Stimulated activated CD4-positive, alpha-beta T cell treated with anti-CD3 and anti-CD28 coated beads, Interleukin-15, amount 100 ng/mL, for 1 hour (primary cell): ENCODE results near the gene KIF5C.

ENCODE experiments used
- DNase-seq, 2 donors: peaks; one replicate each; pipeline ENCODE4 v3.0.0-alpha.2; 2020; ENCODE audit warnings: low read depth in 1 of 2, low spot score in 1 of 2

The KIF5C gene

DNA sequence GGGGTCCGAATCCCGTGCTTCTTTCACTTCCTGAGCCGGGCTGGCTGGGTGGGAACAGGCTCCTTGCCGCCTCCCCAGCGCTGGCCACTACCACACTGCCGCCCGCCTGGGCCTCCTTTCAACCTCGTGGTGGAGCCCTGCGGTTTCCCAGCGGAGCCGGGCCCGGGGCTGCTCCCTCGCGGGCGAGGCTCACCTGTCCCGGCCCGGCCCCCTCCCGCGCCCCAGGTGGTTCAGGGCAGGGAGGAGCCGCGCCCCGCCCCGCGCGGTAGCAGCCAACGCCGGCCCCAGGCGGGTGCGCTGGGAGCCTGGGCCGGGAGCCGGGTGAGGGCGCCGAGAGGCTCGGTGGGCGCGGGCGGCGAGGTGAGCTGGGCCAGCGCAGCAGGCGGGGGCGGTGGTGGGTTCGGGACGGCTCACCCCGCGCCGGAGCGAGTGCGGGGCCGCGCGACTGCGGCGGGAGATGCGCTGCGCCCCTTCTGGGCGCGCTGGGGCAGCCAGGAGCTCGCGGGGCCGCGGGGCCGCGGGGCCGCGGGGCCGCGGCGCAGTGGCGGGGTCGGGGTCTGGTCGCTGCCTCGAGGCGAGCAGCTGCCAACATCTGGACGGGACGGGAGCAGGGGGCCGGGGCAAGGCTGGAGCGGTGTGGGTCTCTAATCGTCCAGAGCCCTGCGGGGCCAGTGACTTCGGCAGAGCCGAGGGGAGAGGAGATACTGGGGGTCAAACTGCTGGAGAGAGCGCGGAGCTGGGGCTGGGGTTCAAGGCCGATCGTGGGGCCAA is 163.6 kb downstream of the KIF5C start, which contains the start of gene LYPD6B:
Gene LYPD6B, plus strand, starts transcription at position 258 of the 771 bp plus-strand sequence. CDS start 92,250 bp downstream, outside the sequence.
- no peak for DNase-seq

GRCh38 chr2:149039213-149039724 is 164.2 kb downstream of the KIF5C start:
- DNase-seq: no peak

DNA sequence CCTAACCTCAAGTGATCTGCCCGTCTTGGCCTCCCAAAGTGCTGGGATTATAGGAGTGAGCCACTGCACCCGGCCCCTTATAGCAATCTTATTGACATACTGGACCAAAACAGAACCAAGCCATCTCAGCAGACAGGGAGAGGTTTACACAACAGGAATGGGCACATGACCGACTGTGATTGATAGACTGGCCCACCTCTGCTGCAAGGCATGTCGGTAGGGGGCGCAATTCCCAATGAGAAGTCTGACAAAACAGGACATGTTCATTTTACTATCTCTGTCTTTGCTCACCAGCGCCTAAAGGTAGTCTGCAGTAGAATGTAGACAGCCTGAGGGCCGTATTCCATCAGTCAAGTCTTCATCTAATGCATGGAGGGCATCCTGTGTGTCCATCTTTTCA is 165.4 kb downstream of the KIF5C start:
- DNase-seq: peak in 1 of 2 donors; percentile 13

- no peak for DNase-seq
Observed at GRCh38 chr2:149041482-149041881, 166.5 kb downstream of the KIF5C start.

- no peak for DNase-seq
Observed at GRCh38 chr2:149042881-149043280, 167.9 kb downstream of the KIF5C start.

- DNase-seq: no peak
Observed at GRCh38 chr2:149044500-149044899, 169.5 kb downstream of the KIF5C start.

- no peak for DNase-seq
Observed at GRCh38 chr2:149047118-149047517, 172.1 kb downstream of the KIF5C start.

DNA sequence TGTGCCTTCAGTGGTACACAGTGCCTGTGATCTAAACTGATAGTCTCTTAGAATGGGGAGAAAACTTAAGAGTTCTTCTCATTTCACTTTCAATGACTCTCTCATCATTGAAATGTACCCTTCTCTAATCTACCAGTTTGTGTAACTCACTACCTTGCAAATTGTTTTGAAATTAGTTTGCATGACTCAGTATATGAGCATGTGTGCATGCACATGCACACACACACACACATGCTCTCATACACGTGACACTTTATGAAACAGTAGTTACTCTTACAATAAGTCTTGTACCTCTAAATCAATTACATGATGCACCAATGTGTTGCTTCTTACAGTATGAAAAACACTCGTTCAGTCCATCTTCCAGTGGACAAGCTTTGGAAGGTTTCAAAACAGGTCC is 174.1 kb downstream of the KIF5C start:
- no peak for DNase-seq

DNA sequence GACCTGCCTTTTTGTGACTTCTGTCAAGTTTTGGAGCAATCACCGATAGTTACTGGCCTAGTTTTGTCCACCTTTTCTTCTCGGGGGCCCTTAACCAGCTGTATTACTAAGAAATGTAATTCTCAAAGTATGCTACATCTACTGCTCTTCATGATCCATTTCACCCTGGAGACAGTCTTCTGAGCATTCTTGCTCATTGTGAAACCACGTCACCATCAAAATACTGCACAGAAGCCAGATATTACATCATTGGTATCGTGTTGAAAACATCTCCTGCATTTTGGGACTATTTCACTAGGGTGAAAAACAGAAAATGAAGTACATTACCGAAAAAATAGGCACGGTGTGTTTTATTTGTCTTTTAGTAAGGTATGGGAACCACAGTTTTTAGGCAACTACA is 175.2 kb downstream of the KIF5C start:
- DNase-seq: no peak

- DNase-seq: no peak
Observed at GRCh38 chr2:149055751-149056150, 180.7 kb downstream of the KIF5C start.

DNA sequence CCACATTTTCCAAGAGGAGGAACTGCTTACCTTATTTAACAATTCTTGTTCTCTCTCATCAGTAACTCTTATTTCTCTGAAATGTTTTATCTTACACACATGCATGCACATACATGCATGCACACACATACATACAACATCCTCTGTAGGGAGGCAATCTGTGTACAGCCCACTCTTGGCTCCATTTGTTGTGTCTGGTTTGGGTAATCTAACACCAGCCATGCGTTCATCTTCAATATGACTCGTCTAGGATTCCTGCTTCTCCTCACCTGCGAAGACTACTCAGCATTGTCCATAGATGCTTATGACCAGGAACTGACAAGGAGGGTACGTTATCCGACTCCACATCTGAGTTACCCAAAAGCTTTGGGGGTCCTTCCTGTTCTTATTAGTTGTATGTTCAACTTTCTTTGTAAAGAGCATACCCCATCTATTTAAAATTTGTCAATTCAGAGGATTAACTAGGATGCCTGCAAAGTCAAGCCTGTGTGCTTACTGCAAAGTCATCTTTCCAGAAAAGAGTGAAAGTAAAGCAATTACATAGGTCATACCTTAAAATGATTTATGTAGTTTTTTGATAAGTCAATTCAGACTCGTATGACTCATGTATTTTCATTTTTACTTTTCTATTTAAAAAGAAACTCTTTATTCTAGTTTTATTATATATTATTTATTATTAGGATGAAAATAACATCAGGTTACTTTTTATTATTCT is 181.7 kb downstream of the KIF5C start:
- DNase-seq: no peak

GRCh38 chr2:149057401-149057800 is 182.4 kb downstream of the KIF5C start:
- DNase-seq: no peak

- no peak for DNase-seq
Observed at GRCh38 chr2:149058936-149059335, 183.9 kb downstream of the KIF5C start.

DNA sequence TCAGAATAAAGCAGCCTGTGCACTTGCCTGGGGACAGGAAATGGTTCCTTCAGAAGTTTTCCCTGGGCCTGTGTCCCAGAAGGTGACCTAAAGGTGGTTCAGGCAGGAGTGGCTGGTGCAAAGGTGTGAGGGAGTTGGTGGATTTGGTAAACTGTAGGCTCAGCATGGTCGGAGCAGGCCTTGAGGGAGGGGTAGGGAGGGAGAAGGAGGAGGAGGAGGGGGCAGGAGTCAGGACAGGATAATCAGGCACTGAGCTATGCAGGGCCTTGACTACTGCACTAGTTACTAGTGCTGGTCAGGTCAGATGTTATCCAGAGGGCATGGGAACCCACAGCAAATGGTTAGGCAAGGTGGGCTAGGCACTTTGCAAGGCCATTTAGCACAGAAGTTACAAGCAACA is 184.8 kb downstream of the KIF5C start:
- DNase-seq: no peak

DNA sequence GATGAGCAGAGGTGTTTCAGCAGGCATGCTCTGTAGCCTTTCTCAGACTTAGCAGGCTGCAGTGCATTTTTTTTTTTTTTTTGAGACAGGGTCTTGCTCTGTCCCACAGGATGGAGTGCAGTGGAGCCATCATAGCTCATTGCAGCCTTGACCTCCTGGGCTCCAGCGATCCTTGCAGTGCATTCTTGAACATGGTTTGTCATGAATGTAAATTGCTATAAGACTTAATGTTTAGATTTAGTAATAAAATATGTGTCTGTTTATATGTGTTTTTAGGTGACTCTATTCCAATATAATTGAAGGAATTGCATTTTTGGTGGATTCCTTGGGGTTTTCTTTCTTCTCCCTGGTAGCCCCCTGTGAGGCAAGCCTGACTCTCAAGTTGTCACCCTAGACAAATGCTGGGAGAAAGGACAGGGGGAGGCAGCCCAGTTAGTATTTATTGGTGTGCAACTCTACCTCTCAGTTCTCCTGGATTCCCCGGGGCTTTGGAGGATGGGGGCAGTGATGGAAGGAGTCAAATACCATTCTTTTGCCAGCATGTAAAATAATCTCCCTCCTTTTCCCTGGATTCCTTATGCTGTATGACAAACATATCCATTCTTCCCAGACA is 186.2 kb downstream of the KIF5C start:
- no peak for DNase-seq

DNA sequence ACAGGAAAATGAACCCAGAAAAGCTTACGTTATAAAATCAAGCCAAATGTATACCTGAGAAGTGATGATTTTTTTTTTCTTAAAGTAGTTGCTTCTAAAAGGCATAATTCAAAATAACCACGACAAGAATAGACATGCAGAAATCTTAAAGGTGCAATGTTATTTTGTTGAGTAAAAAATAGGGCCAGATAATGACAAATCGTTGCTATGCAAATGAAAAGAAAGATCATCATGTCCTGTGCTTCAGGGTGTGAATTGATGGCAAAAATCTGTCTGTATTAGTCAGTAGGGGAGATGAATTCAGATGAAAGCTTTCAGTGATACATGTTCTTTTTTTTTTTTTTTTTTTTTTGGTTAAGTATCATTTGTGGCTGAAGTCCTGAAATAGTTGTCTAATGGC is 187.5 kb downstream of the KIF5C start:
- no peak for DNase-seq

DNA sequence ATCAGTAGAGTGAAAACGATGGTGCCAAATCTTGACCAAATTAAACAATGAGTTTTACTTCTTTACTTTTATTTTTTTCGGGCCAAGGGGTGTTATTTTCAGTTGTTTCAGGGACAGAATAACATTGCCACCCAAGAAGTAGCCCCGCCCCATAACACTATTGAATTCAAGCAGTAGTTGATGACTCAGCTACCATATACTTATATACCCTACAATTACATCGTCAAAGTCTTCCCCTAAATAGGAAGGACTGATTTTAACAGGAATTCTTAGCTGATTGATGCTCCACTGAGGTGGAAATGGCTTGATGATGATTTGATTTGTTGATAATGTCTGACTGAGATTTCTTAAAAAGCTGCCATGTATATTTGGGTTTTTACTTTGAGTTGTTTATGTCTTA is 188.2 kb downstream of the KIF5C start:
- no peak for DNase-seq

GRCh38 chr2:149064365-149064841 is 189.4 kb downstream of the KIF5C start:
- DNase-seq: no peak

- no peak for DNase-seq
Observed at GRCh38 chr2:149064856-149065630, 190.0 kb downstream of the KIF5C start.

GRCh38 chr2:149068225-149068995 is 193.4 kb downstream of the KIF5C start:
- no peak for DNase-seq
